Suprapubic skin (tissue), 4 donors: Measurements from ENCODE around the gene LAMA4. TPM values are rescaled to one million over a fixed set of nuclear protein-coding genes. Genes with fewer than 3 reads are reported as not detected.

ENCODE experiments used
- DNase-seq, 2 donors: peaks; one replicate each; pipeline ENCODE4 v3.0.0-alpha.2; 2019; ENCODE audit warnings: low spot score in 2 of 2
- H3K27ac ChIP-seq: fragments of 200-600 bp; sonication (generic); one replicate; pipeline ENCODE4 v1.5.1; 2019
- H3K27me3 ChIP-seq: fragments of 200-600 bp; sonication (generic); one replicate; pipeline ENCODE4 v1.5.1; 2019
- H3K36me3 ChIP-seq: fragments of 200-600 bp; sonication (generic); one replicate; pipeline ENCODE4 v1.5.1; 2019
- H3K4me1 ChIP-seq: fragments of 200-600 bp; sonication (generic); one replicate; pipeline ENCODE4 v1.5.1; 2019
- H3K4me3 ChIP-seq: fragments of 200-600 bp; sonication (generic); one replicate; pipeline ENCODE4 v1.5.1; 2019; ENCODE audit warnings: mild to moderate bottlenecking
- H3K9me3 ChIP-seq: fragments of 200-600 bp; sonication (generic); one replicate; pipeline ENCODE4 v1.5.1; 2019
- EP300 ChIP-seq: sonication (generic); formaldehyde crosslinking; IDR thresholded peaks from one replicate; pipeline ENCODE4 v1.6.1; 2017; ENCODE audit warnings: antibody characterized with exemption
- POLR2A ChIP-seq, 2 donors: fragments of 450-650 bp; IDR thresholded peaks; one replicate each; pipeline ENCODE4 v1.6.1; 2017; ENCODE audit warnings: antibody characterized with exemption in 2 of 2, mild to moderate bottlenecking in 2 of 2, moderate library complexity in 2 of 2
- POLR2AphosphoS5 ChIP-seq, 3 donors: sonication (generic); formaldehyde crosslinking; IDR thresholded peaks; one replicate each; pipeline ENCODE4 v1.6.1; 2017; ENCODE audit warnings: antibody characterized with exemption in 3 of 3
- WGBS: methylation state at CpG from one replicate; pipeline ENCODE4 v1.1.5; 2018; 5-methylcytosine and 5-hydroxymethylcytosine counted together
- total RNA-seq, 4 donors: library from RNA; depleted of rRNA; stranded (reverse); fragments of >200 nt; gene quantifications; one replicate each; pipeline ENCODE4 v1.1.0, GENCODE V29; 2016
- TF ChIP-seq, protein P1 (sequence below), 2 donors: fragments of 200-600 bp in 1 of 2; fragments of 450-650 bp in 1 of 2; sonication (generic) in 1 of 2; IDR thresholded peaks; one replicate each; pipeline ENCODE4 v1.5.1; 2016 to 2019; ENCODE audit warnings: antibody characterized with exemption in 2 of 2, mild to moderate bottlenecking in 1 of 2, moderate library complexity in 1 of 2

LAMA4 gene
- total RNA-seq, 4 donors from 2014 or later = 10.4 to 44.0 (median 23.6) TPM

DNA sequence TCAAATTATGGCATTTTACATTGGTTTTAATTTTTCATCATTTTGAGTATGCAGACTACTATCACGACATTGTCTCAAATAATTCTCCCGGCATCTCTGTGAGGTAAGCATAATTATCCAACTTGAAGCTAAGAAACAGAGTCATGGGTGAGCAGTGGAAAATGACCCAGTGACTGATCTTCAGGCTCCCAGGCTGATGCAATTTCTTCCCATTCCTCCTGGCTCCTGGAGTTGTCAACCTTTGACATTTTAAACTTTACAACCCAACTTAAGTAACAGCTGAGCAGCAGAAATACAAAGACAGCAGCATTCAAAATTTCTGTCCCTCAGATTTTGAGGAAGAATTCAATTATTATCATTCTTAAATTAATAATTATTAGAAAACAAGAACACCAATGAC lies 13.7 kb upstream of the LAMA4 start:
- H3K27ac ChIP-seq = no peak overlapping the region
- H3K9me3 ChIP-seq = no peaks in the 10 kb centered on the region
- no peak overlapping the region for H3K4me3 ChIP-seq
- no peaks in the 10 kb centered on the region for H3K27me3 ChIP-seq
- H3K4me1 ChIP-seq = peaks cover 3% of the 10 kb centered on the region
- TF ChIP-seq POLR2A (IDR thresholded peaks at IDR 0.05) (no peak), POLR2AphosphoS5 (IDR thresholded peaks at IDR 0.05) (no peak), EP300 (no peak)
- TF ChIP-seq, protein P1, sequence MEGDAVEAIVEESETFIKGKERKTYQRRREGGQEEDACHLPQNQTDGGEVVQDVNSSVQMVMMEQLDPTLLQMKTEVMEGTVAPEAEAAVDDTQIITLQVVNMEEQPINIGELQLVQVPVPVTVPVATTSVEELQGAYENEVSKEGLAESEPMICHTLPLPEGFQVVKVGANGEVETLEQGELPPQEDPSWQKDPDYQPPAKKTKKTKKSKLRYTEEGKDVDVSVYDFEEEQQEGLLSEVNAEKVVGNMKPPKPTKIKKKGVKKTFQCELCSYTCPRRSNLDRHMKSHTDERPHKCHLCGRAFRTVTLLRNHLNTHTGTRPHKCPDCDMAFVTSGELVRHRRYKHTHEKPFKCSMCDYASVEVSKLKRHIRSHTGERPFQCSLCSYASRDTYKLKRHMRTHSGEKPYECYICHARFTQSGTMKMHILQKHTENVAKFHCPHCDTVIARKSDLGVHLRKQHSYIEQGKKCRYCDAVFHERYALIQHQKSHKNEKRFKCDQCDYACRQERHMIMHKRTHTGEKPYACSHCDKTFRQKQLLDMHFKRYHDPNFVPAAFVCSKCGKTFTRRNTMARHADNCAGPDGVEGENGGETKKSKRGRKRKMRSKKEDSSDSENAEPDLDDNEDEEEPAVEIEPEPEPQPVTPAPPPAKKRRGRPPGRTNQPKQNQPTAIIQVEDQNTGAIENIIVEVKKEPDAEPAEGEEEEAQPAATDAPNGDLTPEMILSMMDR (IDR thresholded peaks at IDR 0.05) = no peak
- WGBS = 92% methylated on average over 2 of the region's 2 CpGs
- no peak for DNase-seq
- H3K36me3 ChIP-seq = no peaks in the 10 kb centered on the region

DNA sequence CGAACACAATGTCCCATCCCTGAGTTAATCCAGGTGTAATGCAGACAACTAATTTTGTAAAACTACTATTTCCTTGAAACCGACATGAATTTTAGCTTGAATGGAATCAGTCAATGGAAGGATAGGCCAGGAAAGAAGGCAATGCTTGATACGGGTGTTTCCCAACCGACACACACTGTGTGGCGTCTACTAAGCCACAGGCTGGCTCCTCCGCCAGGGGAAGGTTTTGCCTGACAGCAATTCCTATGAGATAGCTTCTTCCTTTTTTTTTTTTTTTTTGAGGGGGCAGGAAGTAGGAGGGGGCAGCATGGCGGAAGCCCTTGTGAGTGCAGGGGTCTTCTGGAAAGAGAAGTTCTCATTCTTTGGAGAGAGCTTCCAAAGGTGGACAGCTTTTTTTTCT lies 12.0 kb upstream of the LAMA4 start:
- Histone ChIP-seq H3K27ac (no peak overlapping the region), H3K27me3 (no peaks in the 10 kb centered on the region), H3K36me3 (no peaks in the 10 kb centered on the region), H3K4me1 (peaks cover 3% of the 10 kb centered on the region), H3K4me3 (no peak overlapping the region), H3K9me3 (no peaks in the 10 kb centered on the region)
- no peak for DNase-seq
- TF ChIP-seq EP300 (no peak), POLR2A (IDR thresholded peaks at IDR 0.05) (no peak), POLR2AphosphoS5 (IDR thresholded peaks at IDR 0.05) (no peak)
- TF ChIP-seq, protein P1 (IDR thresholded peaks at IDR 0.05) = no peak
- WGBS = 89% methylated on average over 7 of the region's 7 CpGs

DNA sequence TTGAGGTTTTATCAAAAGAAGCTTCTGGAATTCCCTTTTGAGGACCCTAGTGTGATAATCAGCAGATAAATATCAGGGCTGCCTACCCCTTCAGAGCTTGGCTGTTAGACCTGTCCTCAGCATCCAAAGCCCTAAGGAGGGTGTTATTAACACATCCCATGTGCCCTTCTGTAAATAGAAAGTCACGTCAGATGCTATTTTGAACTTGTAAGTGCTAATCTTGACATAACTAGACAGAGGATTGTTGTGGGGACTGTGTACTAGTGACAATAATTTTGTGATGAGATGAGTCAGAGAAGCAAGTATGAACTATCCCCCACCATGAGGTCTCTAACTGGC lies 4.9 kb upstream of the LAMA4 start:
- H3K27ac ChIP-seq = no peak overlapping the region
- H3K4me3 ChIP-seq = no peak overlapping the region
- TF ChIP-seq, protein P1 (IDR thresholded peaks at IDR 0.05) = no peak
- no peak for TF ChIP-seq POLR2AphosphoS5 (IDR thresholded peaks at IDR 0.05)
- H3K4me1 ChIP-seq = peaks cover 11% of the 10 kb centered on the region
- no peaks in the 10 kb centered on the region for H3K9me3 ChIP-seq
- H3K36me3 ChIP-seq = no peaks in the 10 kb centered on the region
- H3K27me3 ChIP-seq = no peaks in the 10 kb centered on the region
- no peak for DNase-seq
- 67% methylated on average over 1 of the region's 1 CpG for WGBS

DNA sequence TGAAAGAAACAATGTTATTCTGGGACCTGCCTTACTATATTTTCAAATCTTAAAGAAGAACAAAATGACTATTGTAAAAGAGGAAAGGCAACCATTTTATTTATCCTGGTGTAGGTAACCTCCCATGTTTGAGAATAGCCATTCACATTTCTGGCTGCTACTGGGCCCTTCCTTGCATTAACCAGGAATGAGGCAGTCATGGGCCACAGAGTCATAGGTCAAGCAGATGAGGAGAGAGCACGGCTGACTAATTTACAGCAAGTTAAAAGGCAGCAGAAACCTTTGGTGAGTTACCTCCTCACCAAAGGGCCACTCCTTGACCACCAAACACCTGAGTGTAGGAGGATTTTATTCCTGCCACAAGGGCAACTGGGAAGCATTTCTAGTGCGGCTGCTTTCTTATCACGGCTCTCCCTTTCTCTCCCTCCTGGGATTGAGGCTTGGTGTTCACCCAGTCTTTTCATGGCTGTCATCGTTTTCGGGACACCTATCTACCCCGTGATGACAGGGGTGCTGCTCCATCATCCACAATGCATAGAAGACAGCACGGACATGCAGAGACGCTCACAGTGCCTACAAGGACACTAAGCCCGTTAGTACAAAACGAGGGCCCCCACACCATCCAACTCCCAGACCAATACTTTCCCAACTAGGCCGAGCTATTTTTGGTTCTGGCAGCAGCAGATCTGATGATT lies 4.4 kb upstream of the LAMA4 start:
- no peaks in the 10 kb centered on the region for H3K36me3 ChIP-seq
- no peaks in the 10 kb centered on the region for H3K9me3 ChIP-seq
- H3K27me3 ChIP-seq = no peaks in the 10 kb centered on the region
- H3K27ac ChIP-seq = no peak overlapping the region
- 95% methylated on average over 11 of the region's 11 CpGs for WGBS
- H3K4me1 ChIP-seq = peaks cover 12% of the 10 kb centered on the region
- no peak for DNase-seq
- no peak for TF ChIP-seq POLR2AphosphoS5 (IDR thresholded peaks at IDR 0.05)
- no peak for TF ChIP-seq POLR2A (IDR thresholded peaks at IDR 0.05)
- TF ChIP-seq EP300 = no peak
- TF ChIP-seq, protein P1 (IDR thresholded peaks at IDR 0.05) = no peak
- no peak overlapping the region for H3K4me3 ChIP-seq

DNA sequence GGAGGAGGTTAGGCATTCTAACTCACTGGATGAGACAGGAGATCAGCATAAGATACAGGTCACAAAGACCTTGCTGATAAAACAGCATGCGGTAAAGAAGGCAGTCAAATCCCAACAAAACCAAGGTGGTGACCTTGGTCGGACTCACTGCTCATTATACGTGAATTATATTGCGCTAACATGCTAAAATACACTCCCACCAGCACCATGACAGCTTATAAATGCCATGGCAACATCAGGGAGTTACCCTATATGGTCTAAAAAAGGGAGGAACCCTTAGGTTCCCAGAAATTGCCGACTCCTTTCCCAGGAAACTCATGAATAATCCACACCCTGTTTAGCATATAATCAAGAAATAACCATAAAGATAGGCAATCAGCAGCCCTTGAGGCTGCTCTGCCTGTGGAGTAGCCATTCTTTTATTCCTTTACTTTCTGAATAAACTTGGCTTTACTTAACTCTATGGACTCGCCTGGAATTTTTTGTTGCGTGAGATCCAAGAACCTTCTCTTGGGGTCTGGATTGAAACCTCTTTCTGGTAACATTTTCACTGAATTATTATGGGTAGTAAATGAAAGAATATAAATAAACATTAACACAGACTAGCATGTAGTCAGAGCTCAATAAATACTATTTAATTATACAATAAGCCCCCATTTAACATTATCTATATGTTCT lies 3.0 kb upstream of the LAMA4 start:
- TF ChIP-seq, protein P1 (IDR thresholded peaks at IDR 0.05) = no peak
- no peak for TF ChIP-seq EP300
- no peak for TF ChIP-seq POLR2A (IDR thresholded peaks at IDR 0.05)
- TF ChIP-seq POLR2AphosphoS5 (IDR thresholded peaks at IDR 0.05) = no peak
- Histone ChIP-seq H3K36me3 (no peaks in the 10 kb centered on the region), H3K27ac (no peak overlapping the region), H3K27me3 (no peaks in the 10 kb centered on the region), H3K9me3 (no peaks in the 10 kb centered on the region), H3K4me1 (peaks cover 21% of the 10 kb centered on the region), H3K4me3 (no peak overlapping the region)
- DNase-seq = no peak
- 85% methylated on average over 7 of the region's 7 CpGs for WGBS
